Colonic mucosa (tissue), 4 donors: Measurements from ENCODE around the gene LARGE1. TPM values are rescaled to one million over a fixed set of nuclear protein-coding genes. Genes with fewer than 3 reads are reported as not detected.

Experiments used
- DNase-seq: peaks from one replicate; pipeline ENCODE4 v3.0.0-alpha.2; 2020
- H3K27ac ChIP-seq: fragments of 200-600 bp; one replicate; pipeline ENCODE4 v1.8.0; 2021
- H3K27me3 ChIP-seq: fragments of 200-600 bp; one replicate; pipeline ENCODE4 v1.8.0; 2021
- H3K36me3 ChIP-seq: fragments of 200-600 bp; one replicate; pipeline ENCODE4 v1.8.0; 2021
- H3K4me1 ChIP-seq: fragments of 200-600 bp; one replicate; pipeline ENCODE4 v1.8.0; 2021; ENCODE audit warnings: mild to moderate bottlenecking
- H3K4me3 ChIP-seq: fragments of 200-600 bp; one replicate; pipeline ENCODE4 v1.8.0; 2021
- H3K9ac ChIP-seq, 2 donors: one replicate each; pipeline ENCODE4 v1.7.0; 2013; ENCODE audit warnings: control low read depth in 2 of 2, low read depth in 2 of 2, low read length in 2 of 2
- H3K9me3 ChIP-seq: fragments of 200-600 bp; one replicate; pipeline ENCODE4 v1.8.0; 2021
- CTCF ChIP-seq: fragments of 200-600 bp; IDR thresholded peaks from one replicate; pipeline ENCODE4 v1.8.0; 2022; ENCODE audit warnings: antibody characterized with exemption, mild to moderate bottlenecking
- intact Hi-C: fragments of 100-400 bp; cut with DNase I; formaldehyde crosslinking; loops from one replicate; pipeline ENCODE4 v1.14.1; 2022
- total RNA-seq, 2 donors: library from RNA; stranded (reverse); fragmentation: NEBNext Ultra II Directional in 1 of 2; extraction: Animal tissue kit (Norgen Biotek cat#: 25700) in 1 of 2; gene quantifications; one replicate each; pipeline ENCODE4 v1.2.1, GENCODE V29; 2021
- donor health status: healthy.
- donor health status: DM: no; HTN: no; CAD: no.
- donor health status: DM: no; HTN: no; CAD: no.

LARGE1 gene
- total RNA-seq, 2 donors from 2014 or later, result 45.2 to 46.5 TPM

- Histone ChIP-seq H3K36me3 (no peaks in the 10 kb centered on the region), H3K9ac (no peak overlapping the region), H3K27ac (no peak overlapping the region), H3K4me3 (no peak overlapping the region), H3K4me1 (no peaks in the 10 kb centered on the region), H3K27me3 (no peaks in the 10 kb centered on the region), H3K9me3 (no peaks in the 10 kb centered on the region)
- TF ChIP-seq CTCF, result no peak
- no peak for DNase-seq
- intact Hi-C loops, result loop anchor here (10.0 kb wide), 1 partner anchor 107 kb away; no protein-coding TSS in a partner anchor
These were observed 112.8 kb downstream of the LARGE1 start for GRCh38 chr22:33807470-33807869.

GRCh38 chr22:33806191-33806590 is 114.1 kb downstream of the LARGE1 start:
- DNase-seq, result no peak
- Histone ChIP-seq H3K27ac (no peak overlapping the region), H3K36me3 (no peaks in the 10 kb centered on the region), H3K9me3 (no peaks in the 10 kb centered on the region), H3K9ac (no peak overlapping the region), H3K4me1 (no peaks in the 10 kb centered on the region), H3K27me3 (no peaks in the 10 kb centered on the region), H3K4me3 (no peak overlapping the region)
- no peak for TF ChIP-seq CTCF
- intact Hi-C loops, result loop anchor here (10.0 kb wide), 1 partner anchor 109 kb away; no protein-coding TSS in a partner anchor

- Histone ChIP-seq H3K9me3 (no peaks in the 10 kb centered on the region), H3K9ac (no peak overlapping the region), H3K27me3 (no peaks in the 10 kb centered on the region), H3K4me1 (no peaks in the 10 kb centered on the region), H3K36me3 (no peaks in the 10 kb centered on the region), H3K4me3 (no peak overlapping the region), H3K27ac (peak overlapping the region; percentile 10)
- intact Hi-C loops, result loop anchor here (10.0 kb wide), 1 partner anchor 111 kb away; no protein-coding TSS in a partner anchor
- DNase-seq, result no peak
- no peak for TF ChIP-seq CTCF
These were observed 116.6 kb downstream of the LARGE1 start for GRCh38 chr22:33803371-33804282.

GRCh38 chr22:33798401-33798800 is 121.9 kb downstream of the LARGE1 start:
- intact Hi-C loops, result no loop called here
- Histone ChIP-seq H3K9ac (no peak overlapping the region), H3K9me3 (no peaks in the 10 kb centered on the region), H3K27me3 (no peaks in the 10 kb centered on the region), H3K27ac (no peak overlapping the region), H3K4me1 (no peaks in the 10 kb centered on the region), H3K4me3 (no peak overlapping the region), H3K36me3 (no peaks in the 10 kb centered on the region)
- no peak for TF ChIP-seq CTCF
- no peak for DNase-seq

- no peak for TF ChIP-seq CTCF
- no peak for DNase-seq
- H3K27ac ChIP-seq, result no peak overlapping the region
- H3K4me3 ChIP-seq, result no peak overlapping the region
- no peaks in the 10 kb centered on the region for H3K27me3 ChIP-seq
- H3K4me1 ChIP-seq, result no peaks in the 10 kb centered on the region
- H3K36me3 ChIP-seq, result no peaks in the 10 kb centered on the region
- H3K9me3 ChIP-seq, result no peaks in the 10 kb centered on the region
- intact Hi-C loops, result no loop called here
- no peak overlapping the region for H3K9ac ChIP-seq
These were observed 123.8 kb downstream of the LARGE1 start for GRCh38 chr22:33796494-33796893.
